NAMALWA (cell line): ENCODE measurements around the gene CNOT11.
"Not testable (repeated sequence)": the region's sequence is repeated elsewhere in the genome, so short reads cannot be mapped to it uniquely, and the experiment has no call there.

ENCODE experiments used
- DNase-seq: peaks from one replicate; pipeline ENCODE4 v3.0.0-alpha.2; 2015; ENCODE audit warnings: low spot score

Gene CNOT11

GRCh38 chr2:101245468-101245867 lies 7.2 kb upstream of the CNOT11 start:
- DNase-seq = not testable (repeated sequence)

- DNase-seq = not testable (repeated sequence)
Measured at GRCh38 chr2:101248756-101249155, 3.9 kb upstream of the CNOT11 start.

- no peak for DNase-seq
Measured at GRCh38 chr2:101249826-101250225, 2.9 kb upstream of the CNOT11 start.

GRCh38 chr2:101251246-101251781 lies 1.4 kb upstream of the CNOT11 start:
- DNase-seq = not testable (repeated sequence)

- DNase-seq = peak; percentile 51
Measured at GRCh38 chr2:101251844-101252407, 760 bp upstream of the CNOT11 start.

- peak; percentile 69 for DNase-seq
Measured at GRCh38 chr2:101253013-101253702, 472 bp downstream of the CNOT11 start.

- DNase-seq = peak; percentile 46
Measured at GRCh38 chr2:101253703-101254450, 1.2 kb downstream of the CNOT11 start.

GRCh38 chr2:101255501-101255900 lies 2.8 kb downstream of the CNOT11 start:
- DNase-seq = no peak

GRCh38 chr2:101256316-101256715 lies 3.6 kb downstream of the CNOT11 start:
- DNase-seq = no peak

GRCh38 chr2:101258804-101259203 lies 6.1 kb downstream of the CNOT11 start:
- no peak for DNase-seq

- DNase-seq = no peak
Measured at GRCh38 chr2:101262142-101262541, 9.5 kb downstream of the CNOT11 start.

GRCh38 chr2:101263377-101263800 lies 10.7 kb downstream of the CNOT11 start:
- no peak for DNase-seq

- DNase-seq = no peak
Measured at GRCh38 chr2:101264360-101264939, 11.8 kb downstream of the CNOT11 start.

- no peak for DNase-seq
Measured at GRCh38 chr2:101265893-101266499, 13.3 kb downstream of the CNOT11 start.

GRCh38 chr2:101267671-101268656 lies 15.3 kb downstream of the CNOT11 start:
- no peak for DNase-seq

- no peak for DNase-seq
Measured at GRCh38 chr2:101270700-101271259, 18.1 kb downstream of the CNOT11 start.

GRCh38 chr2:101272045-101272784 lies 19.5 kb downstream of the CNOT11 start:
- no peak for DNase-seq

GRCh38 chr2:101273056-101273455 lies 20.4 kb downstream of the CNOT11 start:
- no peak for DNase-seq

GRCh38 chr2:101274142-101274541 lies 21.5 kb downstream of the CNOT11 start:
- no peak for DNase-seq

- DNase-seq = no peak
Measured at GRCh38 chr2:101277111-101277510, 24.4 kb downstream of the CNOT11 start.
